ENCODE data around the gene SLC45A2.

SLC45A2 gene

GRCh38 chr5:33928283-33928682, 56.2 kb downstream of the SLC45A2 start:
- TF ChIP-seq CTCF (IDR thresholded peaks at IDR 0.05) = no peak

GRCh38 chr5:33927685-33928084, 56.8 kb downstream of the SLC45A2 start:
- TF ChIP-seq CTCF (IDR thresholded peaks at IDR 0.05) = no peak

GRCh38 chr5:33925278-33925677, 59.2 kb downstream of the SLC45A2 start:
- no peak for TF ChIP-seq CTCF (IDR thresholded peaks at IDR 0.05)

GRCh38 chr5:33921002-33921401, 63.5 kb downstream of the SLC45A2 start:
- TF ChIP-seq CTCF (IDR thresholded peaks at IDR 0.05) = no peak

- no peak for TF ChIP-seq CTCF (IDR thresholded peaks at IDR 0.05)
These were observed 79.1 kb downstream of the SLC45A2 start for GRCh38 chr5:33905381-33905780.

GRCh38 chr5:33903118-33903517, 81.4 kb downstream of the SLC45A2 start:
- no peak for TF ChIP-seq CTCF (IDR thresholded peaks at IDR 0.05)

GRCh38 chr5:33901156-33901555, 83.3 kb downstream of the SLC45A2 start:
- TF ChIP-seq CTCF (IDR thresholded peaks at IDR 0.05) = no peak

Data from LNCAP (cell line).